Gastroesophageal sphincter (tissue), 4 donors: ENCODE data around the gene ZNF429. TPM values are rescaled to one million over a fixed set of nuclear protein-coding genes. Genes with fewer than 3 reads are reported as not detected.

Experiments used
- ATAC-seq: fragments of 150-250 bp; one replicate; pipeline ENCODE4 v1.9.1; 2016; ENCODE audit warnings: mild to moderate bottlenecking, moderate library complexity
- H3K27ac ChIP-seq, 4 donors: fragments of 200-600 bp; sonication (generic) in 3 of 4; 1 replicate in 3 of 4; 2 replicates in 1 of 4; pipeline ENCODE4 v1.5.1; 2016 to 2019
- H3K27me3 ChIP-seq: fragments of 200-600 bp; sonication (generic); one replicate; pipeline ENCODE4 v1.5.1; 2019
- H3K36me3 ChIP-seq, 2 donors: fragments of 200-600 bp; sonication (generic); one replicate each; pipeline ENCODE4 v1.5.1; 2019; ENCODE audit warnings: control low read depth in 1 of 2
- H3K4me1 ChIP-seq, 3 donors: fragments of 200-600 bp; sonication (generic); 1 replicate in 2 of 3; 2 replicates in 1 of 3; pipeline ENCODE4 v1.5.1; 2016 to 2019; ENCODE audit warnings: control low read depth in 2 of 3
- H3K4me3 ChIP-seq, 2 donors: fragments of 200-600 bp; sonication (generic); one replicate each; pipeline ENCODE4 v1.5.1; 2019; ENCODE audit warnings: mild to moderate bottlenecking in 1 of 2, moderate library complexity in 1 of 2
- H3K9me3 ChIP-seq, 3 donors: fragments of 200-600 bp; sonication (generic); one replicate each; pipeline ENCODE4 v1.5.1; 2017 to 2019; ENCODE audit warnings: control low read depth in 2 of 3
- EP300 ChIP-seq: sonication (generic); formaldehyde crosslinking; IDR thresholded peaks from one replicate; pipeline ENCODE4 v1.6.1; 2017; ENCODE audit warnings: antibody characterized with exemption, mild to moderate bottlenecking
- POLR2A ChIP-seq, 2 donors: fragments of 450-650 bp; IDR thresholded peaks; one replicate each; pipeline ENCODE4 v1.6.1; 2017; ENCODE audit warnings: antibody characterized with exemption in 2 of 2, mild to moderate bottlenecking in 2 of 2, moderate library complexity in 1 of 2
- POLR2AphosphoS5 ChIP-seq: sonication (generic); formaldehyde crosslinking; IDR thresholded peaks from one replicate; pipeline ENCODE4 v1.6.1; 2017; ENCODE audit warnings: antibody characterized with exemption
- WGBS, 2 donors: methylation state at CpG; one replicate each; pipeline ENCODE4 v1.1.5; 2018; ENCODE audit warnings: low coverage in 1 of 2; 5-methylcytosine and 5-hydroxymethylcytosine counted together
- total RNA-seq, 4 donors: library from RNA; depleted of rRNA; stranded (reverse); fragments of >200 nt; gene quantifications; one replicate each; pipeline ENCODE4 v1.1.0, GENCODE V29; 2016
- TF ChIP-seq, protein P1 (sequence below), 4 experiments: fragments of 200-600 bp in 2 of 4; fragments of 450-650 bp in 2 of 4; sonication (generic) in 1 of 4; IDR thresholded peaks; one replicate each; pipeline ENCODE4 v1.5.1; 2017 to 2019; ENCODE audit warnings: antibody characterized with exemption in 4 of 4, mild to moderate bottlenecking in 2 of 4, moderate library complexity in 2 of 4

ZNF429 gene
- total RNA-seq, 4 donors from 2014 or later: 6.4 to 20.2 (median 10.0) TPM

DNA sequence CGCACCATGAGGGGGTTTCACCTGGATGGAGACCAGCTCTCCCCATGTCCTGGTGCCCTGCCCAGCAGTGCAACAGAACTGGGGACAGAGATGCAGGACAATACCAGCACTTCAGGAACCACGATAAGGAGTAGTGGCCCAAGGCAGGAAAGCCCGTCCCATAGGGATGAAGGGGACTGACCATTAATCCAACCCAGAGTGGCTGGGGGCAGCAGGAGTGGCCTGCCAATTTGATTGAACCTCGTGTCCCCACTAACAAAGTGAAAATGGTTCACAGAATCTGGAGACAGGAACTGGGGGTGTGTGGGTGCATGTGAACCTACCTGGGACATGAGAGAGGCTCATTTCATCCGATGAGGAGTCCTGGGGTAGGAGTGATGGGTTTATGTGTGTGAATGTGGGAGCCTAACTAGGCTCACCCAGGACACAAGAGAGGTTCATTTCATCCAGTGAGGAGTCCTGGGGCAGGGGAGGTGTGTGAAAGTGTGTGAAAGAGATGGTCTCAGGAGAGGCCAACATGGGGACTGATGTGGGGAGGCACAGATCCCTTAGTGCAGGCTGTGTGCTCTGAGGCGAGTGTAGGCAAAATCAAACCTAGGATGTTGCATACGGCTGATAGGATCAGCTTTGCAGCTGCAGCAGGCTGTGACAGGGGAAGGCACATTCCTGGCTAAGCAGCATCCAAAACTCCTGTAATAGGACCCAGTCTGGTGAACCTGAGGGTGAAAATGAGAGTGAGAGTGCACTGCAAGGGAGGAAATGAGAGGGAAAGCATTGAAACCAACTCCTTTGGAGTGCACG lies 98.2 kb downstream of the ZNF429 start:
- WGBS, 2 donors: 31 to 42% methylated on average over 3 to 6 of the region's 8 CpGs
- TF ChIP-seq POLR2AphosphoS5 (no peak), EP300 (no peak), POLR2A (IDR thresholded peaks at IDR 0.05) (no peak)
- TF ChIP-seq, protein P1, sequence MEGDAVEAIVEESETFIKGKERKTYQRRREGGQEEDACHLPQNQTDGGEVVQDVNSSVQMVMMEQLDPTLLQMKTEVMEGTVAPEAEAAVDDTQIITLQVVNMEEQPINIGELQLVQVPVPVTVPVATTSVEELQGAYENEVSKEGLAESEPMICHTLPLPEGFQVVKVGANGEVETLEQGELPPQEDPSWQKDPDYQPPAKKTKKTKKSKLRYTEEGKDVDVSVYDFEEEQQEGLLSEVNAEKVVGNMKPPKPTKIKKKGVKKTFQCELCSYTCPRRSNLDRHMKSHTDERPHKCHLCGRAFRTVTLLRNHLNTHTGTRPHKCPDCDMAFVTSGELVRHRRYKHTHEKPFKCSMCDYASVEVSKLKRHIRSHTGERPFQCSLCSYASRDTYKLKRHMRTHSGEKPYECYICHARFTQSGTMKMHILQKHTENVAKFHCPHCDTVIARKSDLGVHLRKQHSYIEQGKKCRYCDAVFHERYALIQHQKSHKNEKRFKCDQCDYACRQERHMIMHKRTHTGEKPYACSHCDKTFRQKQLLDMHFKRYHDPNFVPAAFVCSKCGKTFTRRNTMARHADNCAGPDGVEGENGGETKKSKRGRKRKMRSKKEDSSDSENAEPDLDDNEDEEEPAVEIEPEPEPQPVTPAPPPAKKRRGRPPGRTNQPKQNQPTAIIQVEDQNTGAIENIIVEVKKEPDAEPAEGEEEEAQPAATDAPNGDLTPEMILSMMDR (IDR thresholded peaks at IDR 0.05): no peak
- H3K36me3 ChIP-seq: no peaks in the 10 kb centered on the region
- peaks cover 3 to 34% (median 6%) of the 10 kb centered on the region in 3 donors for H3K4me1 ChIP-seq
- H3K27ac ChIP-seq: peak overlapping the region; percentile 14 to 79 (median 72)
- ATAC-seq: no peak
- H3K9me3 ChIP-seq: no peaks in the 10 kb centered on the region
- H3K4me3 ChIP-seq: peak overlapping the region; percentile 50 to 58
- no peaks in the 10 kb centered on the region for H3K27me3 ChIP-seq

DNA sequence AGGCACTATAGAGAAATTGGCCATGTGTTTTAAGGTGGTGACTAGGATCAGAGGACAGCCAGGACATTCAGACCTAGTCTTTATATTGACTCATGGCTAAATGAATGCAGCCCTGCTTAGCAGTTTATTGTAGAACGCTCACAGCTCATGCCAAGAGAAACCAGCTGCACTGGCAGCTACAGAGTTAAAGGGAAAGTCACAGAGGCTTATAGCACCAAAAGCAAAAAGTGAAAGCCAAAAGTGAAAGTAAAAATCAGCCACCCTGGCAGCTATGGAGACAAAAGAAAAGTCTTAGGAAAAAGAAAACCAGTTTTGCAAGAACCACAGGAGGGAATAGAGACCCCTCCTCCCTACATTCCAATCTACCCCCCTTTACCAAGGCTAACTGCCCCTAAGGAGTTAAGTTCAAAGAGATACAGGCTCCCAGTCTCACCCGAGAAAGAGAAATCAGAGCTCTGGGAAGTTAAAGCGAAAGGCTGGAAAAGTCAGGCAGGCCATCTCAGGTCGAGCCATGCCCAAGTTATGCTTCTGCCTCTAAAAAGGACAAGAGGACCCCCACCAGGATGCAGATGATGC lies 99.0 kb downstream of the ZNF429 start:
- WGBS, 2 donors: 0 to 4% methylated on average over 1 to 4 of the region's 4 CpGs
- H3K4me1 ChIP-seq: peaks cover 3 to 36% (median 6%) of the 10 kb centered on the region in 3 donors
- TF ChIP-seq POLR2AphosphoS5 (no peak), EP300 (no peak), POLR2A (IDR thresholded peaks at IDR 0.05) (no peak)
- TF ChIP-seq, protein P1 (IDR thresholded peaks at IDR 0.05): no peak
- ATAC-seq: no peak
- H3K27ac ChIP-seq: peak overlapping the region; percentile 14 to 79 (median 72)
- no peaks in the 10 kb centered on the region for H3K27me3 ChIP-seq
- H3K4me3 ChIP-seq: peak overlapping the region; percentile 50 to 58
- H3K9me3 ChIP-seq: no peaks in the 10 kb centered on the region
- no peaks in the 10 kb centered on the region for H3K36me3 ChIP-seq

Other genes starting within 250 kb of the ZNF429 start
- gene ZNF708, start 176.2 kb upstream of the ZNF429 start, total RNA-seq: 10 to 100 TPM in 2 of 4 donors, 1 to 10 TPM in 2; 4.8 to 18.4 (median 12.7) TPM
- 1 to 10 TPM; 4.5 to 8.1 (median 5.4) TPM for gene ZNF738, start 146.6 kb upstream of the ZNF429 start, total RNA-seq
- 10 to 100 TPM in 3 of 4 donors, 1 to 10 TPM in 1; 9.2 to 54.2 (median 20.4) TPM for gene ZNF493, start 108.5 kb upstream of the ZNF429 start, total RNA-seq